Esophagus squamous epithelium (tissue), 5 donors: ENCODE results near the gene EML2. TPM values are rescaled to one million over a fixed set of nuclear protein-coding genes. Genes with fewer than 3 reads are reported as not detected.
A peak's percentile ranks its signal among the peaks of the same experiment; 100 is the strongest.
"Not testable (repeated sequence)": the region's sequence is repeated elsewhere in the genome, so short reads cannot be mapped to it uniquely, and the experiment has no call there.

ENCODE experiments used
- DNase-seq: peaks from one replicate; lab custom pipeline; 2025; lab: John Stamatoyannopoulos, UW
- H3K27ac ChIP-seq, 4 donors: fragments of 200-600 bp; sonication (generic); one replicate each; pipeline ENCODE4 v1.5.1; 2016 to 2019; ENCODE audit warnings: mild to moderate bottlenecking in 1 of 4
- H3K27me3 ChIP-seq, 4 donors: fragments of 200-600 bp; sonication (generic); 1 replicate in 3 of 4; 2 replicates in 1 of 4; pipeline versions ENCODE4 v1.5.1 to v1.6.0; 2017 to 2021; ENCODE audit warnings: antibody characterized with exemption in 1 of 4
- H3K36me3 ChIP-seq, 3 donors: fragments of 200-600 bp; sonication (generic); one replicate each; pipeline ENCODE4 v1.5.1; 2016 to 2019
- H3K4me1 ChIP-seq, 3 donors: fragments of 200-600 bp; sonication (generic); one replicate each; pipeline ENCODE4 v1.5.1; 2017 to 2019
- H3K4me3 ChIP-seq, 4 donors: fragments of 200-600 bp; sonication (generic); 1 replicate in 3 of 4; 2 replicates in 1 of 4; pipeline ENCODE4 v1.5.1; 2016 to 2019; ENCODE audit warnings: mild to moderate bottlenecking in 2 of 4, moderate library complexity in 1 of 4
- H3K9me3 ChIP-seq, 3 donors: fragments of 200-600 bp; sonication (generic); one replicate each; pipeline ENCODE4 v1.5.1; 2016 to 2019
- POLR2A ChIP-seq, 4 donors: fragments of 450-650 bp; IDR thresholded peaks; one replicate each; pipeline ENCODE4 v1.6.1; 2017; ENCODE audit warnings: antibody characterized with exemption in 4 of 4, mild to moderate bottlenecking in 4 of 4, moderate library complexity in 3 of 4
- WGBS, 2 donors: methylation state at CpG; one replicate each; pipeline ENCODE4 v1.1.5; 2018; 5-methylcytosine and 5-hydroxymethylcytosine counted together
- intact Hi-C: fragments of 100-400 bp; cut with DNase I; formaldehyde crosslinking; loops from one replicate; pipeline ENCODE4 v1.15.0; 2022
- total RNA-seq, 4 donors: library from RNA; depleted of rRNA; stranded (reverse); fragments of >200 nt; gene quantifications; one replicate each; pipeline ENCODE4 v1.1.0, GENCODE V29; 2016
- TF ChIP-seq, protein P1 (sequence below), 6 experiments: fragments of 450-650 bp in 4 of 6; fragments of 200-600 bp in 2 of 6; sonication (generic) in 2 of 6; IDR thresholded peaks; one replicate each; pipeline ENCODE4 v1.5.1; 2016 to 2019; ENCODE audit warnings: antibody characterized with exemption in 6 of 6, mild to moderate bottlenecking in 4 of 6, moderate library complexity in 4 of 6
- donor health status: DM: yes; HTN: yes; CAD: no.

Gene EML2
- total RNA-seq, 4 donors from 2014 or later: 38.6 to 617 (median 58.3) TPM

DNA sequence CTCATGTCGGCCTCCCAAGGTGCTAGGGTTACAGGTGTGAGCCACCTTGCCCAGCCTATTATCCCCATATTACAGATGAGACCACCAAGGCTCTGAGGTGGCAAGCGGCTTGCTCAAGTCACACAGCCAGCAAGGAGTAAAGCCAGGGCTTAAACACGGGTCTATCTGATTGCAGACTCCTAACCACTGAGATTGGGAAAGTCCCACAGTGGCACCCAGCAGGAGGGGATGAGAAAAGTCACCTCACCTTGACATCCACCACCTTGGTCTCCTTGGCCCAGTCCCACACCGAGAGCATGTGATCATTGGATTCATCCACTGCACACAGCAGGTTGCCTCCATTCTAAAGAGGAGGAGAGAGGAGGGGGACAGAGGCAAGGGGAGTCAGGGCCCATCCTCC is 9.5 kb downstream of the EML2 start:
- Histone ChIP-seq H3K9me3 (no peaks in the 10 kb centered on the region), H3K36me3 (peaks cover 0 to 54% (median 19%) of the 10 kb centered on the region in 3 donors), H3K27me3 (no peaks in the 10 kb centered on the region), H3K27ac (peak overlapping the region in 3 of 4 donors; percentile 78 to 90 (median 81)), H3K4me1 (peaks cover 0 to 36% (median 15%) of the 10 kb centered on the region in 3 donors), H3K4me3 (no peak overlapping the region)
- TF ChIP-seq POLR2A (IDR thresholded peaks at IDR 0.05): no peak
- DNase-seq: no peak
- intact Hi-C loops: no loop called here
- WGBS, 2 donors: 40% methylated on average over 1 of the region's 4 CpGs; no CpG with 5 or more reads in 1 of the 2 donors

- H3K9me3 ChIP-seq, H3K27ac ChIP-seq, H3K27me3 ChIP-seq, H3K4me3 ChIP-seq, intact Hi-C loops, DNase-seq: not testable (repeated sequence)
- peaks cover 0 to 69% (median 22%) of the 10 kb centered on the region in 3 donors for H3K36me3 ChIP-seq
- WGBS, 2 donors: 88 to 93% methylated on average over 4 to 6 of the region's 7 CpGs
- H3K4me1 ChIP-seq: peaks cover 0 to 36% (median 15%) of the 10 kb centered on the region in 3 donors
These were observed 11.0 kb downstream of the EML2 start for GRCh38 chr19:45628219-45628618.

DNA sequence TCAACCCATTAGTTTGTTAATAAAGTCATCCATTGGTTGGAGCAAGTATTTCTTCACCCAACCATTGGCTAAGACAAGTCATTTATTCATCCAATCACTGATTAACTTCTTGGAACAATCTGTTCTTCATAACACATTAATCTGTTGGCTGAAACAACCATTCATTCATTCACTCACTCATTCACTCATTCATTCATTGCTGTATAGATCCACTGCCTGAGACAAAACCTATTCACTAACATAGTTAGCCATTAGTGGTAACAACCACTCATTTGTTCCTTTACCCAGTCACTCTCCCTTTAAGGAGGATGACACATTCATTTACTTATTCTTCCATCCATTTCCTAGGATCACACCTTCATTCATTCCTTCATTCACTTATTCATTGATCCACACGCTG is 15.2 kb downstream of the EML2 start:
- no peak for TF ChIP-seq POLR2A (IDR thresholded peaks at IDR 0.05)
- TF ChIP-seq, protein P1, sequence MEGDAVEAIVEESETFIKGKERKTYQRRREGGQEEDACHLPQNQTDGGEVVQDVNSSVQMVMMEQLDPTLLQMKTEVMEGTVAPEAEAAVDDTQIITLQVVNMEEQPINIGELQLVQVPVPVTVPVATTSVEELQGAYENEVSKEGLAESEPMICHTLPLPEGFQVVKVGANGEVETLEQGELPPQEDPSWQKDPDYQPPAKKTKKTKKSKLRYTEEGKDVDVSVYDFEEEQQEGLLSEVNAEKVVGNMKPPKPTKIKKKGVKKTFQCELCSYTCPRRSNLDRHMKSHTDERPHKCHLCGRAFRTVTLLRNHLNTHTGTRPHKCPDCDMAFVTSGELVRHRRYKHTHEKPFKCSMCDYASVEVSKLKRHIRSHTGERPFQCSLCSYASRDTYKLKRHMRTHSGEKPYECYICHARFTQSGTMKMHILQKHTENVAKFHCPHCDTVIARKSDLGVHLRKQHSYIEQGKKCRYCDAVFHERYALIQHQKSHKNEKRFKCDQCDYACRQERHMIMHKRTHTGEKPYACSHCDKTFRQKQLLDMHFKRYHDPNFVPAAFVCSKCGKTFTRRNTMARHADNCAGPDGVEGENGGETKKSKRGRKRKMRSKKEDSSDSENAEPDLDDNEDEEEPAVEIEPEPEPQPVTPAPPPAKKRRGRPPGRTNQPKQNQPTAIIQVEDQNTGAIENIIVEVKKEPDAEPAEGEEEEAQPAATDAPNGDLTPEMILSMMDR (IDR thresholded peaks at IDR 0.05): no peak
- Histone ChIP-seq H3K4me1 (no peaks in the 10 kb centered on the region), H3K36me3 (peaks cover 15 to 100% (median 35%) of the 10 kb centered on the region in 3 donors), H3K9me3 (no peaks in the 10 kb centered on the region), H3K27me3 (no peaks in the 10 kb centered on the region), H3K4me3 (no peak overlapping the region), H3K27ac (no peak overlapping the region)
- no peak for DNase-seq
- intact Hi-C loops: no loop called here
- 89 to 92% methylated on average over 1 of the region's 1 CpG for WGBS, 2 donors

DNA sequence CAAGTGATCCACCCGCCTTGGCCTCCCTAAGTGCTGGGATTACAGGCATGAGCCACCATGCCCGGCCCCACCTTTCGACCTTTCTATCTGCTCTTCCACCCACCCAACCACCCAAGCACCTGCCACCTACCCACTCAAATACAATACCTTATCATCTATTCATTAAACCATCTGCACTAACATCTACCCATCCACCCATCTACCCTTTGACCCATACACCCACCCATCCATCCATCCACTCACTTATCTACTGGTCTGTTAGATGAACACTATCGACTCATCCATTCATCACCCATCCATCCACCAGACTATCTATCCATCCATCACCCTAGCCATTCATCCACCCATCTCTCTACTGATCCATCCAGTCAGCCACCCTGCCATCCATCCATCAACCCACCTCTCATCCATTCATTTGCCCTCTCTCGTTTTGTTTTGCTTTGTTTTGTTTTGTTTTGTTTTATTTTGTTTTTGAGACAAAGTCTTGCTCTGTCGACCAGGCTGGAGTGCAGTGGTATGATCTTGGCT is 17.2 kb downstream of the EML2 start:
- no peak for DNase-seq
- peaks cover 15 to 100% (median 23%) of the 10 kb centered on the region in 3 donors for H3K36me3 ChIP-seq
- intact Hi-C loops: no loop called here
- no peaks in the 10 kb centered on the region for H3K4me1 ChIP-seq
- 84% methylated on average over 6 of the region's 6 CpGs for WGBS, 2 donors
- no peaks in the 10 kb centered on the region for H3K27me3 ChIP-seq
- H3K9me3 ChIP-seq: no peaks in the 10 kb centered on the region
- H3K4me3 ChIP-seq: no peak overlapping the region
- H3K27ac ChIP-seq: no peak overlapping the region
- TF ChIP-seq POLR2A (IDR thresholded peaks at IDR 0.05): no peak
- TF ChIP-seq, protein P1 (IDR thresholded peaks at IDR 0.05): no peak

DNA sequence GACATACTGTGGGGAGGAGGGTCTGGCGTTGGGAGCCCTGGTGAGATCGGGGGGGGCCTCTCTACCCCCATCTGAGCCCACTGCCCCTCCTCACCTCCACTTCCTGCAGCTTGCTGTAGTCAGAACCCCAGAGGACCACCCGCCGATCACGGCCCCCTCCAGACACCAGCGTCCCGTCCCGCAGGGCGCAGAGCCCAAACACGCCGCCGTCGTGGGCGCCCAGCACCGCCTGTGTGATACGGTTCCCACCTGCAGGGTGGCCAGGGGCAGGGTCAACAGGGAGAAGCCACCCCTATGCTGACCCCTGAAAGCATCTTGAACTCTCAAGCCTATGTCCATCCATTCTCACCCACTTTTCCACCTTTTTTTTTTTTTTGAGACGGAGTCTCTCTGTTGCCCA is 17.8 kb downstream of the EML2 start:
- TF ChIP-seq, protein P1 (IDR thresholded peaks at IDR 0.05): no peak
- TF ChIP-seq POLR2A (IDR thresholded peaks at IDR 0.05): no peak

GRCh38 chr19:45616704-45617017 is 22.5 kb downstream of the EML2 start:
- Histone ChIP-seq H3K4me3 (no peak overlapping the region), H3K27ac (peak overlapping the region in 3 of 4 donors; percentile 21 to 94 (median 23)), H3K4me1 (peaks cover 3 to 30% (median 14%) of the 10 kb centered on the region in 3 donors), H3K36me3 (peaks cover 23 to 94% (median 34%) of the 10 kb centered on the region in 3 donors), H3K27me3 (no peaks in the 10 kb centered on the region), H3K9me3 (no peaks in the 10 kb centered on the region)
- TF ChIP-seq POLR2A (IDR thresholded peaks at IDR 0.05): no peak
- TF ChIP-seq, protein P1 (IDR thresholded peaks at IDR 0.05): no peak
- no peak for DNase-seq
- intact Hi-C loops: no loop called here
- 73 to 95% methylated on average over 4 to 5 of the region's 10 CpGs for WGBS, 2 donors

More for the DNA sequence above, 17.8 kb downstream of the EML2 start:
- Histone ChIP-seq H3K9me3 (no peaks in the 10 kb centered on the region), H3K4me3 (no peak overlapping the region), H3K36me3 (peaks cover 18 to 100% (median 20%) of the 10 kb centered on the region in 3 donors), H3K27ac (no peak overlapping the region), H3K27me3 (no peaks in the 10 kb centered on the region), H3K4me1 (peaks cover 0 to 2% (median 0%) of the 10 kb centered on the region in 3 donors)
- DNase-seq: no peak
- intact Hi-C loops: no loop called here
- 92 to 95% methylated on average over 10 to 14 of the region's 17 CpGs for WGBS, 2 donors
